NCI-H1105 (cell line): ENCODE data around the gene MRPL34.
"Not testable (repeated sequence)": the region's sequence is repeated elsewhere in the genome, so short reads cannot be mapped to it uniquely, and the experiment has no call there.

ENCODE experiments used
- DNase-seq: peaks from one replicate; lab custom pipeline; 2025; lab: John Stamatoyannopoulos, UW

The MRPL34 gene

GRCh38 chr19:17285415-17286135 is 20.1 kb upstream of the MRPL34 start:
- no peak for DNase-seq

- DNase-seq, result no peak
These were observed 19.4 kb upstream of the MRPL34 start for GRCh38 chr19:17286263-17286662.

GRCh38 chr19:17286752-17287151 is 18.9 kb upstream of the MRPL34 start:
- DNase-seq, result no peak

- no peak for DNase-seq
These were observed 16.2 kb upstream of the MRPL34 start for GRCh38 chr19:17289489-17289888.

- DNase-seq, result no peak
These were observed 13.2 kb upstream of the MRPL34 start for GRCh38 chr19:17292301-17293074.

- no peak for DNase-seq
These were observed 12.1 kb upstream of the MRPL34 start for GRCh38 chr19:17293605-17294004.

GRCh38 chr19:17294051-17294891 is 11.4 kb upstream of the MRPL34 start:
- no peak for DNase-seq

- DNase-seq, result not testable (repeated sequence)
These were observed 10.1 kb upstream of the MRPL34 start for GRCh38 chr19:17295551-17295950.

- no peak for DNase-seq
These were observed 9.4 kb upstream of the MRPL34 start for GRCh38 chr19:17296273-17296672.

- DNase-seq, result no peak
These were observed 8.7 kb upstream of the MRPL34 start for GRCh38 chr19:17296976-17297375.

- no peak for DNase-seq
These were observed 4.6 kb upstream of the MRPL34 start for GRCh38 chr19:17300992-17301619.

- no peak for DNase-seq
These were observed 3.1 kb upstream of the MRPL34 start for GRCh38 chr19:17302391-17303166.

- peak; percentile 95 for DNase-seq
These were observed 2.3 kb upstream of the MRPL34 start, which contains the start of gene ABHD8 for GRCh38 chr19:17303167-17303939. Gene ABHD8 (minus strand): TSS chr19:17303425. CDS start chr19:17301616, 1,809 bp downstream.

GRCh38 chr19:17303940-17304267 is 1.8 kb upstream of the MRPL34 start:
- no peak for DNase-seq

GRCh38 chr19:17304386-17305215 is 1.1 kb upstream of the MRPL34 start:
- DNase-seq, result no peak

GRCh38 chr19:17305216-17305516 is 506 bp upstream of the MRPL34 start:
- DNase-seq, result no peak

GRCh38 chr19:17306285-17306714 is 628 bp downstream of the MRPL34 start:
- DNase-seq, result no peak

- DNase-seq, result no peak
These were observed 2.3 kb downstream of the MRPL34 start for GRCh38 chr19:17307876-17308377.

GRCh38 chr19:17309198-17309964 is 3.7 kb downstream of the MRPL34 start, which contains the start of gene DDA1:
Gene DDA1 (plus strand): TSS chr19:17309563. CDS start chr19:17309655, 92 bp downstream.
- DNase-seq, result peak; percentile 99
